DOHH2 (cell line): Measurements from ENCODE around the gene SLN.

ENCODE experiments used
- H3F3A ChIP-seq: fragments of 200-600 bp; sonication (generic), shearing (Covaris generic); 2 replicates; pipeline ENCODE4 v1.6.0; 2016; ENCODE audit warnings: antibody characterized with exemption, mild to moderate bottlenecking; ENCODE audit not compliant: control insufficient read depth, insufficient read depth
- H3K27ac ChIP-seq: fragments of 200-600 bp; sonication (generic); 2 replicates; pipeline ENCODE4 v1.5.1; 2014; ENCODE audit warnings: low read depth, mild to moderate bottlenecking, low read length, moderate library complexity
- H3K27me3 ChIP-seq: fragments of 200-600 bp; sonication (generic); 2 replicates; pipeline ENCODE4 v1.6.1; 2014; ENCODE audit warnings: mild to moderate bottlenecking, low read length, mixed read lengths; ENCODE audit not compliant: control insufficient read depth
- H3K36me3 ChIP-seq: fragments of 200-600 bp; sonication (generic); 2 replicates; pipeline ENCODE4 v1.6.1; 2014; ENCODE audit warnings: mild to moderate bottlenecking, low read length, moderate library complexity, mixed read lengths; ENCODE audit not compliant: control insufficient read depth
- H3K4me1 ChIP-seq: fragments of 200-600 bp; sonication (generic); 2 replicates; pipeline ENCODE4 v1.6.1; 2014; ENCODE audit warnings: mild to moderate bottlenecking, low read length, mixed read lengths; ENCODE audit not compliant: control insufficient read depth
- H3K4me2 ChIP-seq: fragments of 200-600 bp; sonication (generic); 2 replicates; pipeline ENCODE4 v1.6.0; 2014; ENCODE audit warnings: mild to moderate bottlenecking, low read length, moderate library complexity
- H3K4me3 ChIP-seq: fragments of 200-600 bp; sonication (generic); 2 replicates; pipeline ENCODE4 v1.5.1; 2014; ENCODE audit warnings: mild to moderate bottlenecking, low read length, mixed read lengths
- H3K79me2 ChIP-seq: fragments of 200-600 bp; sonication (generic); 2 replicates; pipeline ENCODE4 v1.6.1; 2014; ENCODE audit warnings: mild to moderate bottlenecking, low read length, mixed read lengths; ENCODE audit not compliant: control insufficient read depth
- H3K9me2 ChIP-seq: fragments of 200-600 bp; sonication (generic); replicated peaks from 2 replicates; pipeline ENCODE4 v1.6.1; 2014; ENCODE audit warnings: mild to moderate bottlenecking, low read length, mixed read lengths; ENCODE audit not compliant: control insufficient read depth
- H3K9me3 ChIP-seq: fragments of 200-600 bp; sonication (generic); 2 replicates; pipeline ENCODE4 v1.6.1; 2014; ENCODE audit warnings: antibody characterized with exemption, low read length, mixed read lengths; ENCODE audit not compliant: control insufficient read depth, insufficient read depth
- H4K20me1 ChIP-seq: fragments of 200-600 bp; sonication (generic); 2 replicates; pipeline ENCODE4 v1.6.0; 2014; ENCODE audit warnings: low read depth, mild to moderate bottlenecking, antibody characterized with exemption, low read length, moderate library complexity; ENCODE audit not compliant: control insufficient read depth, insufficient read depth
- CTCF ChIP-seq: fragments of 200-600 bp; sonication (generic); IDR thresholded peaks from one replicate; pipeline ENCODE4 v1.5.1; 2014; ENCODE audit warnings: antibody characterized with exemption, mild to moderate bottlenecking, low read depth, low read length; ENCODE audit not compliant: poor library complexity, severe bottlenecking
- EZH2phosphoT487 ChIP-seq: fragments of 200-600 bp; sonication (generic); IDR thresholded peaks from 2 replicates; pipeline ENCODE4 v1.6.1; 2017; ENCODE audit warnings: borderline replicate concordance, mild to moderate bottlenecking, antibody characterized with exemption, low read length, moderate library complexity, mixed read lengths

Gene SLN

GRCh38 chr11:107722662-107723061 is 10.8 kb upstream of the SLN start:
- Histone ChIP-seq H3K4me3 (no peak overlapping the region), H3K27me3 (peaks cover 12% of the 10 kb centered on the region), H3K9me2 (no peaks in the 10 kb centered on the region), H3K4me2 (no peak overlapping the region), H3K79me2 (no peaks in the 10 kb centered on the region), H3F3A (no peaks in the 10 kb centered on the region), H3K9me3 (no peaks in the 10 kb centered on the region), H3K36me3 (no peaks in the 10 kb centered on the region), H4K20me1 (no peaks in the 10 kb centered on the region), H3K27ac (no peak overlapping the region), H3K4me1 (no peaks in the 10 kb centered on the region)
- TF ChIP-seq EZH2phosphoT487 (no peak), CTCF (no peak)

- Histone ChIP-seq H3K4me2 (no peak overlapping the region), H3K4me3 (no peak overlapping the region), H3K79me2 (no peaks in the 10 kb centered on the region), H4K20me1 (no peaks in the 10 kb centered on the region), H3K4me1 (no peaks in the 10 kb centered on the region), H3K36me3 (no peaks in the 10 kb centered on the region), H3K9me3 (no peaks in the 10 kb centered on the region), H3K9me2 (no peaks in the 10 kb centered on the region), H3K27ac (no peak overlapping the region), H3F3A (no peaks in the 10 kb centered on the region), H3K27me3 (peaks cover 12% of the 10 kb centered on the region)
- no peak for TF ChIP-seq CTCF
- TF ChIP-seq EZH2phosphoT487, result no peak
Observed at GRCh38 chr11:107721207-107721606, 9.4 kb upstream of the SLN start.

GRCh38 chr11:107720303-107720774 is 8.5 kb upstream of the SLN start:
- H3K9me2 ChIP-seq, result no peaks in the 10 kb centered on the region
- no peaks in the 10 kb centered on the region for H3F3A ChIP-seq
- no peaks in the 10 kb centered on the region for H4K20me1 ChIP-seq
- no peak overlapping the region for H3K4me3 ChIP-seq
- H3K27ac ChIP-seq, result no peak overlapping the region
- no peaks in the 10 kb centered on the region for H3K79me2 ChIP-seq
- TF ChIP-seq EZH2phosphoT487, result no peak
- TF ChIP-seq CTCF, result no peak
- H3K9me3 ChIP-seq, result no peaks in the 10 kb centered on the region
- H3K4me2 ChIP-seq, result no peak overlapping the region
- no peaks in the 10 kb centered on the region for H3K4me1 ChIP-seq
- peaks cover 12% of the 10 kb centered on the region for H3K27me3 ChIP-seq
- H3K36me3 ChIP-seq, result no peaks in the 10 kb centered on the region
